MG63 (cell line): ENCODE results near the gene TLCD2. TPM values are rescaled to one million over a fixed set of nuclear protein-coding genes. Genes with fewer than 3 reads are reported as not detected.
"Not testable (repeated sequence)": the region's sequence is repeated elsewhere in the genome, so short reads cannot be mapped to it uniquely, and the experiment has no call there.

Experiments
- DNase-seq: peaks from one replicate; pipeline ENCODE4 v3.0.0-alpha.2; 2020
- H3K27me3 ChIP-seq: fragments of 250-450 bp; sonication (Bioruptor Pico); 2 replicates; pipeline ENCODE4 v1.5.1; 2020; ENCODE audit warnings: mild to moderate bottlenecking, moderate library complexity
- H3K36me3 ChIP-seq: fragments of 250-450 bp; sonication (Bioruptor Pico); 2 replicates; pipeline ENCODE4 v1.5.1; 2020; ENCODE audit warnings: mild to moderate bottlenecking, moderate library complexity
- H3K4me3 ChIP-seq: fragments of 250-450 bp; sonication (Bioruptor Pico); 2 replicates; pipeline ENCODE4 v1.5.1; 2020; ENCODE audit warnings: mild to moderate bottlenecking, moderate library complexity
- H3K9me3 ChIP-seq: fragments of 250-450 bp; sonication (Bioruptor Pico); 2 replicates; pipeline ENCODE4 v1.5.1; 2020; ENCODE audit warnings: mild to moderate bottlenecking, moderate library complexity
- total RNA-seq: library from RNA; depleted of rRNA; stranded (reverse); fragments of >200 nt; shearing (Covaris generic); gene quantifications from 2 replicates; pipeline ENCODE4 v1.2.3, GENCODE V29; 2014; ENCODE audit warnings: low replicate concordance; rRNA removed

TLCD2 gene
- total RNA-seq, 1 experiment from 2014 or later, result 0.59 TPM

GRCh38 chr17:1676401-1676800 lies 33.8 kb downstream of the TLCD2 start:
- H3K27me3 ChIP-seq, result no peaks in the 10 kb centered on the region
- DNase-seq, result no peak
- no peak overlapping the region for H3K4me3 ChIP-seq
- peaks cover 74% of the 10 kb centered on the region for H3K36me3 ChIP-seq
- H3K9me3 ChIP-seq, result no peaks in the 10 kb centered on the region

DNA sequence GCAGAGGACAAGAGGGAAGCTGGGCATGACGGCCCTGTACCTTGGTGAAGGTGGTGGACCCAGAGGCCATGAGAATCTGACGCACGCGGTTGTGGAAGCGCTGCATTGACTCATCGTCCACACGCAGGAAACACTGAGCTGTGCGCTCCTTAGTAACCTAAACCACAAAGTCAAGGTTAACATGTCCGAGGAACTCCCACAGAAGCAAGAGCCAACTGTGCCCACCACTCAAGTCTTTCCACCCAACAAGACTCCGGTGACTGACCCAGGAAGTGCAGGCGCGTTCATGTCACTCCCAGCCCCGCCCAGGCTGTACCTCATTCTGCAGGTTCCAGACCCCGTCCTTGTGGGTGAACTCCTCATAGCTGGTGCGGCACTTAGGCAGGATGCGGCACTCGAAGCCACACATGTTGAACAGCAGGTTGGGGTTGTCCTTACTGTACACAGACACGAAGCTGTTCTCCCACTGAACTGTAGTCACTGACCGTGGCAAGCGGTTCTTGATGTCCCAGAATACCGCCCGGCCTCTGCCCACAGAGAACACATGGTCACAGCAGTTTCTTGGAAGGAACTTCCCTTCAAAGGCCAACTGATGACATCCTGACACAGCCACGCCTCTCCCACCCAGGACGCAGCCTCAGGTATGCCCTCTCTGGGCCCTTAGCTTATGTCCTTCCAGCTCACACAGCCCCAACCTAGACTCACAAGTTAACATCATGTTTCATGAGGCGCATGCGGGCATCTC lies 37.0 kb downstream of the TLCD2 start:
- H3K9me3 ChIP-seq, result no peaks in the 10 kb centered on the region
- peaks cover 76% of the 10 kb centered on the region for H3K36me3 ChIP-seq
- no peaks in the 10 kb centered on the region for H3K27me3 ChIP-seq
- DNase-seq, result no peak
- H3K4me3 ChIP-seq, result no peak overlapping the region

- not testable (repeated sequence) for DNase-seq
Observed at GRCh38 chr17:1663934-1664333, 46.2 kb downstream of the TLCD2 start.

DNA sequence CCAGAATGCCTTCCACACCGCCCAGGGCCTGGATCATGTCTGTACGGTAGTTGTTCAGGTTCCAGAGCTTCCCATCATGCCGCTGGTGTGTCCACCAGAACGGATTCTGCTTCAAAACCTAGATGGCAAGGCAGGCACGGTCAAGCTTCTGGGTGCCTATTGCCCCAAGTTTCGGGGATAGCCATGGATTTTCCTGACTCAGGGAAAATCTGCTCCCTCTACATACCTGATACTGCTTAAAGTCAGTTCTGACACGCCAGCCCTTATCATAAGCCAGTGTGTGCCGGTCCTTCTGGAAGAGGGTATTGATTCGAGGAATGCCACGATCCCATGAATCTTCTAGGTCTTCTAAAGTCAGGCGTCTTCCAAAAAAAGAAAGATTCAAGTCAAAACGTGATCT lies 49.1 kb downstream of the TLCD2 start:
- H3K27me3 ChIP-seq, result no peaks in the 10 kb centered on the region

More at GRCh38 chr17:1663934-1664333, 46.2 kb downstream of the TLCD2 start:
- not testable (repeated sequence) for H3K9me3 ChIP-seq, H3K4me3 ChIP-seq, H3K27me3 ChIP-seq
- peaks cover 48% of the 10 kb centered on the region for H3K36me3 ChIP-seq

DNA sequence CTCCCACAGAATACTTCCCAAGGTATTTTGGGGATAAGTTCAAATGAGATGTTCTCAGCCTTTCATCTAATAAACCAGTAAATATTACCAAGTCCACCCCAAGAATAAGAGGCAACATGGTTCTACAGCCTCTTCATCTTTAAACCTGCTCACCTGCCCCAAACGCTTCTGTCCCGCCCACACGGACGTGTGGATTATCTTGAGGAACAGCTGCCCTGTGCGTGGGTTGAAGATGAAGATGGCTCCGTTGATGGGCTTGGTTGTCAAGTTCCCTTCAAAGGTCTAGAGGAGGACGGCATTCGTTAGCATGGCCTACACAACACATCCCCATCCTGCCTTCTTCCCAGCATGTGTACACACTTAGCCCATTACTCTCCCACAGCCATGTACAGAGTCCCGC lies 52.1 kb downstream of the TLCD2 start:
- no peak for DNase-seq
- Histone ChIP-seq H3K9me3 (no peaks in the 10 kb centered on the region), H3K27me3 (no peaks in the 10 kb centered on the region), H3K4me3 (no peak overlapping the region), H3K36me3 (peaks cover 68% of the 10 kb centered on the region)

More for the DNA sequence above, 49.1 kb downstream of the TLCD2 start:
- Histone ChIP-seq H3K36me3 (peaks cover 59% of the 10 kb centered on the region), H3K4me3 (no peak overlapping the region), H3K9me3 (no peaks in the 10 kb centered on the region)
- DNase-seq, result no peak

GRCh38 chr17:1653735-1654134 lies 56.4 kb downstream of the TLCD2 start:
- no peak overlapping the region for H3K4me3 ChIP-seq
- peaks cover 52% of the 10 kb centered on the region for H3K36me3 ChIP-seq
- H3K9me3 ChIP-seq, result no peaks in the 10 kb centered on the region
- H3K27me3 ChIP-seq, result no peaks in the 10 kb centered on the region
- no peak for DNase-seq

DNA sequence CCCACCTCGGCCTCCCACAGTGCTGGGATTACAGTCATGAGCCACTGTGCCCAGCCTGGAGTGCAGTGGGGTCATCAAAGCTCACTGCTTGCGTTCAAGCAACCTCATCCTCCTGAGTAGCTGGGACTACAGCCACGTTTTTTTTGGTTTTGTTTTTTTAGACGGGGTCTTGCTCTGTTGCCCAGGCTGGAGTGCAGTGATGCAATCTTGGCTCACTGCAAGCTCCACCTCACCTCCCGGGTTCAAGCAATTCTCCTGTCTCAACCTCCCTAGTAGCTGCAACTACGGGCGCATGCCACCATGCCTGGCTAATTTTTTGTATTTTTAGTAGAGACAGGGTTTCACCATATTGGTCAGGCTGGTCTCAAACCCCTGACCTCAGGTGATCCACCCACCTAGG lies 57.4 kb downstream of the TLCD2 start:
- not testable (repeated sequence) for H3K27me3 ChIP-seq, H3K4me3 ChIP-seq, H3K9me3 ChIP-seq, DNase-seq
- peaks cover 45% of the 10 kb centered on the region for H3K36me3 ChIP-seq

Other genes starting within 250 kb of the TLCD2 start
- 65.5 and 75.2 TPM in 2 replicates for gene MYO1C, start 217.7 kb downstream of the TLCD2 start, total RNA-seq
- gene INPP5K, start 193.8 kb downstream of the TLCD2 start, total RNA-seq, result 30.8 and 75.0 TPM in 2 replicates
- gene PITPNA, start 147.6 kb downstream of the TLCD2 start, total RNA-seq, result 15.2 and 39.1 TPM in 2 replicates
- gene SLC43A2, start 81.5 kb downstream of the TLCD2 start, total RNA-seq, result 3.9 and 8.3 TPM in 2 replicates
- not detected in 2 replicates for gene SCARF1, start 64.6 kb downstream of the TLCD2 start, total RNA-seq
- 4.6 TPM in 1 of 2 replicates, not detected in the other for gene RILP, start 60.5 kb downstream of the TLCD2 start, total RNA-seq
- gene PRPF8, start 25.5 kb downstream of the TLCD2 start, total RNA-seq, result 80.5 and 100 TPM in 2 replicates
- 7.2 and 20.3 TPM in 2 replicates for gene WDR81, start 14.3 kb upstream of the TLCD2 start, total RNA-seq
- gene SERPINF2, start 32.5 kb upstream of the TLCD2 start, total RNA-seq, result not detected in 2 replicates
- 1.2 and 5.0 TPM in 2 replicates for gene SERPINF1, start 51.7 kb upstream of the TLCD2 start, total RNA-seq
- gene SMYD4, start 119.5 kb upstream of the TLCD2 start, total RNA-seq, result 6.3 and 9.6 TPM in 2 replicates
- 34.6 and 49.4 TPM in 2 replicates for gene RPA1, start 119.6 kb upstream of the TLCD2 start, total RNA-seq